DMS153 treated with DMSO at 0.1 percent for 48 hours (cell line): ENCODE measurements around the gene CRIP2.

ENCODE experiments used
- DNase-seq: peaks from one replicate; lab custom pipeline; 2025; ENCODE audit not compliant: unreplicated experiment; lab: John Stamatoyannopoulos, UW

The CRIP2 gene

DNA sequence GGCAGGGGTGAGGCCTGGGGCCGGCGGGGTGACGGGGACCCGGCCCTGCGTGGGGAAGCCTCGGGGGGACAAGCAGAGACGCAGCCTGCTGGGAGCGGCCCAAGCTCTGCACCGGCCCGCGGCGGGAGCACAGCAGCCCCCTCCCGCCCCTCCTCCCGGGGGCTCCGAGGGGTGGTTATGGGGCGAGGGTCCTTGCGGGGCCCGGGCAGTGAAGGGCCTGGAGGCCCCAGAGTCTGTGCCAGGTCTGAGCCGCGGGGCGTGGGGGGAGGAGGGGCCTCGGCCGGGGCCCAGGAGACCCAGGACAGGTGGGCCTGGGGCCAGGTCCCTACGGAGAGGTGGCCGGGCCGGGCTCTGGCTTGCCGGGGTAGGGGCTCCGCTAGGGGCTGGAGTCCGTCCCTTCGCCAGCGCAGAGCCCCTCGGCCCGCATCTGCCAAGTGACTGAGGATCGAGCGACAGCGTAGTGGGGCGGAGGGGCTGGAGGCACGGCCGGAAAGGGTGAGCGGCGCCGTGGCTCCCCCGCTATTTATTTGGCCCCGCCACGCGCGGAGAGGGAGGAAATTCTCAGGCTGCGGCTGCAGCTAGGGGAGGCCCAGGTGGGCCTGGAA lies 52.3 kb downstream of the CRIP2 start:
- no peak for DNase-seq

DNA sequence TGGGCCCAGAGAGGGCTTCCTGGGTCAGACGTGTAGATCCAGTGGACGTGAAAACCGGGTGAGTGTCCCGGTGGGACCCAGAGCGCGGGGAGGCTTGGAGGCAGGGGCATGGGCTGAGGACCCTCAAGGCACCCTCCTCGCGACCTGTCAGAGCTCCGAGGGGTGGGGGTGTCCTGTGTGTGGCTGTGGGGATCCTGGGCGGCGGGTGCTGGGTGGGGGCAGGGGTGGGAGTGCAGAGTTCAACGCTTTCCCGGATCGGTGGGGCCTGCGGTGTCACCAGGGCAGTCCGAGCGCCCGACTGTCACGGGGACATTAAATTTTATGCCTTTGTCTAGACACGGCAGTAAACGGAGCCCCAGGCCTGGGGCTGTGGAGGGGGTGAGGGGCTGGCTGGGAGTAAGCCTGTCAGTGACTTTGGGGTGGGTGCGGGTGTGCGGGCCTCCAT lies 52.8 kb downstream of the CRIP2 start:
- no peak for DNase-seq

DNA sequence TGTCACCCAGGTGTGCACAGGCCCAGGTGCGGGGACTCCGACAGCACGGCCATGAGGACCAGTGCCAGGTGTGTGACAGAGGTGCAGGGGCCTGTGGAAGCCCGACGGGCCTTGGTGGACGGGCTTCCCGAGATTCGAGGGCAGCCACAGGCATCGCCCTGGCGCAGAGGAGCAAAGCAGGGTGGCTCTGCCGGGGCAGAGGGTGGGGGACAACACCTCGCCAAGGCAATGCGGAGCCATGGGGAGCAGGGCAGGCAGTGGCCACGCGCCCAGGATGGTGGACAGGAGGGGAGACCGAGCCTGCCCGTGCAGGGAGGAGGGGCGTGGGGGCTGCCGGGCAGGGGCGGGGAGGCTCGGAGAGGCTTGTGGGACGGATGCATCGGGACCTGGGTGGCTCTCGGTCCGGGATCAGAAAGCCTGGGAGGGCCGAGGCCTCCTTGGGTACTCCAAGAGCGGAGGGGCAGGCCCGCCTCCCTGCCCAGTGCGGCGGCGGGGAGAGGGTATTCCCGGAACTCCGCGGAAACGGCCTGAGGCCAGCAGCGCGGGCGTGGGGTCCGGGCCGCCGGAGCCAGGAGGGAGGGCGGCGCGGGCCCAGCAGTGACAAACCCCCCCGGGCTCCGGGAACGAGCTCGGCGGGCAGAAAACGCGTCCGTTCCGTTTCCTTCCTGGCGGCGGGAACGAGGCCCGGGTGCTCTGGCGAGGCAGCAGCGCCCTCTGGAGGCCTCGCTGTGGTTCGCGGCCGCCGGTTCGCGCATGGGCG lies 53.4 kb downstream of the CRIP2 start:
- DNase-seq = no peak

DNA sequence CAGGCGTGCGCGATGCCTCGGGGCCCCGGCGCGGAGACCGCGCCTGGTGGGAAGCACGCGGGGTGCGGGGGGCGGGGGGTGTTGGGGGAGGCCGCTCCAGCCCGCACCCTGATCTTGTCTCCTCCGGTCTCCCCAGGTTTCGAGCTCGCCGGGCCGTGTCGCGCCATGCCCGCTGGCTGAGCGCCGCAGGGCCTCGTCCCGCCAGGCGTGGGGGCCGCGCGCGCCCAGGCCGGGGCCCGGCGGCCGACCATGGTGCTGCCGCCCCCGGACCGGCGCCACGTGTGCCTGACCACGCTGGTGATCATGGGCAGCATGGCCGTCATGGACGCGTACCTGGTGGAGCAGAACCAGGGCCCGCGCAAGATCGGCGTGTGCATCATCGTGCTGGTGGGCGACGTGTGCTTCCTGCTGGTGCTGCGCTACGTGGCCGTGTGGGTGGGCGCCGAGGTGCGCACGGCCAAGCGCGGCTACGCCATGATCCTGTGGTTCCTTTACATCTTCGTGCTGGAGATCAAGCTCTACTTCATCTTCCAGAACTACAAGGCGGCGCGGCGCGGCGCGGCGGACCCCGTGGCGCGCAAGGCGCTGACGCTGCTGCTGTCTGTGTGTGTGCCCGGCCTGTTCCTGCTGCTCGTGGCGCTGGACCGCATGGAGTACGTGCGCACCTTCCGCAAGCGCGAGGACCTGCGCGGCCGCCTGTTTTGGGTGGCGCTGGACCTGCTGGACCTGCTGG lies 54.1 kb downstream of the CRIP2 start:
- DNase-seq = no peak

DNA sequence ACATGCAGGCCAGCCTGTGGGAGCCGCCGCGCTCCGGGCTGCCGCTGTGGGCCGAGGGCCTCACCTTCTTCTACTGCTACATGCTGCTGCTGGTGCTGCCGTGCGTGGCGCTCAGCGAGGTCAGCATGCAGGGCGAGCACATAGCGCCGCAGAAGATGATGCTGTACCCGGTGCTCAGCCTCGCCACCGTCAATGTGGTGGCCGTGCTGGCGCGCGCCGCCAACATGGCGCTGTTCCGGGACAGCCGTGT lies 54.6 kb downstream of the CRIP2 start:
- no peak for DNase-seq
